HG02973 (cell line): ENCODE results near the gene RUNX3.

ENCODE experiments used
- ATAC-seq: cut with Tn5 transposase; IDR thresholded peaks from one replicate; pipeline ENCODE4 v1.9.1; 2021; ENCODE audit warnings: moderate library complexity; ENCODE audit not compliant: unreplicated experiment

The RUNX3 gene

GRCh38 chr1:24963943-24964693 is 34.0 kb upstream of the RUNX3 start:
- no peak for ATAC-seq

DNA sequence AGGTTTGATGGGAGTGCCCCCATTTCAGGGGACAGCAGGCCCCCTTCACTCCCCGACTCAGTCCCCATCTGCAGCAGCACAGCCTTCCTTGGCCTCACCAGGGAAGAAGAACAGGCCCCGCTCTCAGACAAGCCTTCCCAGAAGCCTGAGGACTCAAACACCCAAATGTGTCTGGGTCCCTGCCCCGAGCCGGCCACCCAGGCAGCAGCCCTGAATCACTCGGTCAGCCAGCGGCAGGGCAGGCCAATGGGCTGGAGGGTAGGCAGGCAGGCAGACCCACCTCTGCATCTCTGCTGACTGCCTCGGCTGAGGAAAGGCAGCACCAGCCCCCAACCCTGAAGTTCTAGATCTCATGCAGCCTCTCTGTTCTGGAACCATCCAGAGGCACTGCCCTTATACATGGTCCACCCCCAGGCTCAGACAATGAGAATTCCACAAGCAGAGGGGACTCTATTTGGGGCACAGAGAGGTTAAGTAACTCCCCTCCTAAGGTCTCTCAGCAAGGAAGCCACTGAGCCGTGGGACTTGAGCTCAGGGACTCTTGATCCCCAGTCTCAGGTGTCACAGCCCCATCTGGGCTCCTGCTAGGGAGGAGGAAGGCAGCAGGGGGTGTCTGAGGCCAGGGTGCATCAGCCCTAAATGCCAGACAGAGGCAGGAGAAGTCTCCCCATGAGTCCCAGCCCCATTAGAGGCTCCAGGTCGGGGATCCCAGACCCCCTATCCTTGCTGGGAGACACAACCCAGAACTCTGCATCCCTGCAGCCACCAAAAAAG is 33.2 kb upstream of the RUNX3 start:
- ATAC-seq: no peak

DNA sequence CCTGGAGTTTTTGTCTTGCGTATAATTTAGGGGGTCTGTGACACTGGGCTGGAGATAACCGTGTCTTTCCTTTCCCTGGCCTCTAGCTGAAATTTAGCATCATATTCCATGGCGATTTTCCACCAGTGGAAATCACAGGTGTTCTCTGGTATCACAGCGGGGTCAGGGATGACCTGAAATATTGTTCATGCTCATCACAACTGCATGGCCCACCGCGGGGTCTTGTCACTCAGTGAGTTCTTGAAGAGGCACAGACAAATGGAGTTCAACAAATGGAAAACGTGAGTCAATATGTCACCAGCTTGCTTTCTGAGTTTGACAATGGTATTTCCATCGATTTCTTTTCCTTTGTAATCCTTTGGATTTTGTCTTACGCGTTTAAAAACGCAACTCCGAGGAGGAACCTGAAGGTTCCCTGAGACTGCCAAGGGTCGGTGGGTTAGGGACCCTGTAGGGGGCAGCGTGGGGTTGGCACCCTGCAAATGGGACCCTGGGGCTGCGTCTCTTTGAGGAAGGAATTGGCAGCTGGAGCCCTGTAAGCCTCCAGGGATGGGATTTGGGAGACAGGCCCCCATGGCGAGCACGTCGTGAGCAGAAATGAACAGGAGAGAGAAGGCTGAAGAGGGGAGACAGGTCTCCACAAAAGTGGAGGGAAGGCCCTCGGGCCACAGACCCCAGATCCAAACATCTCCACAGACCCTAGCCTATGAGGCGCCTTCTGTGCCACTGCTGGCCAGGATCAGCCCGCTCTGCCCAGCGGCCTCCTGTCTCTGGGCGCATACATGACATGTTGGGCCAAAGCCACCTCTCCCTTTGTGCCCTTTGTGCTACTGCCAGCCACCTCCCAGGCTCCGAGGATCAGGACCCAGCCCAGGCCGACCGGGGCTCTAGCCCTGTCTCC is 32.1 kb upstream of the RUNX3 start:
- no peak for ATAC-seq

DNA sequence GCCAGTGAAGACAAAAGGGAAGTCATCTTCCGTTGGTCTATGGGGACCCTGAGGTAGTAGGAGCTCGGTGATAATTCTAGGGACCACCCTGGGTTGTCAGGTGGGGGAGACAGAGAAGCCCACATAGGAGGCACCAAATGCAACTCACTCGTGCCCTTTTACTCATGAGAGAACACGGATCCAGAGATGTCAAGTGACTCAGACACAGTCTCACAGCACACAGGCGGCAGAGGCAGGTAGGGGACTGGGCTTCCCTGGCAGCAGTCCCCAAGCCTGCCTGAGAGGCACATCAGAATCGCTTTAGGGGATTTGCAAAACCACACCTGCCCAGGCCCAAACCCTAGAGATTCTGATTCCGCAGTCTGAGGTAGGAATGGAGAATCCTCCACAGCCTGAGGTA is 31.3 kb upstream of the RUNX3 start:
- ATAC-seq: no peak

GRCh38 chr1:24960071-24960801 is 30.2 kb upstream of the RUNX3 start:
- ATAC-seq: no peak

GRCh38 chr1:24959623-24959975 is 29.5 kb upstream of the RUNX3 start:
- ATAC-seq: no peak

- ATAC-seq: no peak
These were observed 28.9 kb upstream of the RUNX3 start for GRCh38 chr1:24958766-24959622.

DNA sequence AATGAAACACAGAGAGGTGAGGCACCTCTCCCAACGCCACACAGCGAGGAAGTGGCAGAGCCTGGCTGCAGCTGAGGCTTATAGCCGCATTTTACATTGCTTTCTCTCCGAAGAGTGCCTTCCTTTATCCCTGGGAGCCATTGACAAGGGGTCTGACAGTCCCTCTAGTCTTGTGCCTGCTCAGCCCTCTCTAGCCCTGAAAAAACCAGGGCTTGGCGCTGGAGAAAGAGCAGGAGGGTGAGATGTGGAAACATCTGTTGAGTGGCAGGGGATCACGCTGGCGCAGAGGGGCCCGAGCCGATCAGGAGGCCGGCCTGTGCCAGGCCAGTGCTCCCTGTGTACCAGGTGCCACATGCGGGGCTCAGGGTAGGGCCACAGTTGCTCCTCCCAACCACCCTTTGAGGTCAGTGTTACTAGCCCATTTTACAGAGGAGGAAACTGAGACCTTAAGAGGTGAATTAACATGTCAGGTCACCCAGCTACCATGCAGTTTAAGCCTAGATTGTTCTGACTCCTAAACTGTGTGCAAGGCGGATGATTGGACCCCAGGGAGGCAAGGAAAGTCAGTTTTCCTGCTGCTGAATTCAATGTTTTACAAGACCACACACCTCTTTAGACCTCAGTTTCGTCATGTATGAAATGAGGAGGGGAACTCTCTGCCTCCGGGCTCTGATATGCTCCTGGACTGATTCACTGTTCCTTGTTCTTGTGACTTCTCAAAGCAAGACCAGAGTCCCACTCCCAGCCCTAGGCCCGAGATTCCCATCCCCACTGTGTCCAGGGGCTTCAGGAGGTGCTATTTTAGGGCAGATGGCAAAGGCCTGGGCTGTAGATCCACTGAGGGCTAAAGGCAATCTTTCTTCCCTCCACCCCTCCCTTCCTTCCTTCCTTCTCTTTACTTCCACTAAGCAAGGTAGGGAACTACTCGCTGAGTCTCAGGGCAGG is 28.0 kb upstream of the RUNX3 start:
- ATAC-seq: no peak

- no peak for ATAC-seq
These were observed 27.1 kb upstream of the RUNX3 start for GRCh38 chr1:24957016-24957807.

DNA sequence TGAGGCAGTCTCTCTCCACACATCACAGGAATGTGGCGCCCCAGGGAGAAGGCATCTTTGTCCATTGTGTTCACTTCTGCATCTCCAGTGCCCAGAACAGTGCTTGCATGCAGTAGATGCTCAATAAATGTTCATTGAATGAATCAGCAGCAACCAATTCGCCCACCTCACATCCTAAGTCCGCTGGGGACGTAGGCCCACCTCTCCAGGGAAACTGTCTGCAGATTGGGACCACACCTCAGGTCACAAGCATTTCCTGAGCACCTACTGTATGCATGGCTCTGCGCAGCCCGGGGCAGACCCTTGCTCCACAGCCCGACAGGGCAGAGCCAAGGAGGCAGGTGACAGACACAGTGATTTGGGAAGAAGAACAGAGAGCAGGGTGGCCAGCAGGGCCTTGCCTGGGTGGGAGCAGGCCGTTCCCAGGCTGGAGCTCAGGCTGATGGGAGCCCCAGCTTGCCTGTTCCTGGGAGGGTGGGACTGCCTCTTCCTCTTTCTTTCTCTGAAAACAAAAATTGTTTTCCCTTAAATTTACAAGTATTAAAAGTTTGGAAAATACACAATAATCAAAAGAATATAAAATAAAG is 25.8 kb upstream of the RUNX3 start:
- no peak for ATAC-seq

DNA sequence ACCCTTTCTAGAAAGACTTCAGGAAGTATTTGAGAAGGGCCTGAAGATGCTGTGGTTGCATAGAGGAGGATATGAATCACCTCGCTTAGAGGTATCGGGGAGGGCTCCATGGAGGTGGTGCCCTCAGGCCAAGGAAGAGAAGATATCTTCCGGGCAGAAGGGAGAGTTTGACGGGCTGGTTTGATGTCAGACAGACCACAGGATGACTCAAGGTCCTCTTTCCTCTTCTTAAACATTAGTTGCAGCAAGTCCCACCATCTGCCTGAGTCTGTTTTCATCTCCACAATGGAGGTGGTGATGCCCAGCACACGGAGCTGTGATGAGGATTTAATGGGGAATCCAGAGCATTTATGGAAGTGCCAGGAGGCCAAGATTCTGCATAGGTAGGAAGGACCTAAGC is 25.1 kb upstream of the RUNX3 start:
- peak; percentile 39 for ATAC-seq

GRCh38 chr1:24954631-24955030 is 24.6 kb upstream of the RUNX3 start:
- no peak for ATAC-seq

DNA sequence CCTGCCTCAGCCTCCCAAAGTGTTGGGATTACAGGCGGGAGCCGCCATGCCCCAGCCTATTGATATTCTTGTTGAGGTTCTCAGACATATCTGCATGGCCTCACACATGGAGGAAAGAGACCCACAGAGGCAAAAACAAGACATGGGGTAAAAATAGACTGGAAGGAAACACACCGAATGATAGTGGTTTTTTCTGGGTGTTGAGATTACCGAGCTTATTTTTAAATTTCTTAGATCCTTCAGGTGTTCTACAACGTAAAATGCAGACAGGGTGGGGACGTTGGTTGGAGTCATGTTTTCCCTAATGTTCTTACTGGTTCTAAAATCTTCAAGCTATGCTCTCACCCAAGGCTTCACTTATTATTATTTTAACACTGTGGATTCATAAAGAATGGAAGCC is 23.9 kb upstream of the RUNX3 start:
- ATAC-seq: no peak

- no peak for ATAC-seq
These were observed 22.4 kb upstream of the RUNX3 start for GRCh38 chr1:24952413-24952841.

- ATAC-seq: no peak
These were observed 21.8 kb upstream of the RUNX3 start for GRCh38 chr1:24951810-24952412.

GRCh38 chr1:24951337-24951736 is 21.3 kb upstream of the RUNX3 start:
- ATAC-seq: no peak

DNA sequence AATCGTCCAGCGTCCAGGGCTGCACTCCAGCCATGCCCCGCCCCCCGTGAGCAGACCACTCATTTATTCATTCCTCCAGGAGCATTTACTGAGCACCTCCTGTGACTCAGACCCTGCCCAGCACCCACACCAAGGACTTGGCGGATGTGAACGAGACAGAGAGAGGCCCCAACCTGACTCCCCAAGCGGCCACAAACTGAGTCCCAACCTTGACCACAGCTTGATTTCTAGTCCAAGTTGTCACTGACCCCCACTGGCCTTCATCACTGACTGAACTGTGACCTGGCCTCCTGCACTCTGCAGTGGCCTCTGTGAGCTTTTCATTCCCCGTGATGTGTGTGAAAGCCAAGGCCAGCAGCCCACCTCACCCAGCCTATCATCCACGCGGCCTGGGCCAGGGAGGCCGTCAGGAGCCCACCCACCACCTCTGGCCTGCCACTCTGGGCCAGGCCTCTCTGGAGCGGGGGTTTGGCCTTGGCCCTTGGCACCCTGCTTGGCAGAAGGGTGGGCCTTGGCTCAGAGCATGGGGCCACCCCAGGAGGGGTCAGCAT is 19.3 kb upstream of the RUNX3 start:
- no peak for ATAC-seq
